ENCODE measurements around the gene ACTR2.

The ACTR2 gene

GRCh38 chr2:65294701-65295100 lies 67.1 kb downstream of the ACTR2 start:
- TF ChIP-seq MAX (IDR thresholded peaks at IDR 0.05) = no peak
- TF ChIP-seq USF1 (IDR thresholded peaks at IDR 0.05) = no peak
- TF ChIP-seq ZBTB7A (IDR thresholded peaks at IDR 0.05; ENCODE audit: low read depth) = no peak
- no peak for TF ChIP-seq TAF1 (IDR thresholded peaks at IDR 0.05; ENCODE audit: low read depth)
- TF ChIP-seq YY1 (IDR thresholded peaks at IDR 0.05; ENCODE audit: low read depth) = no peak
- TF ChIP-seq RAD21 (IDR thresholded peaks at IDR 0.05; ENCODE audit: low read depth) = no peak
- TF ChIP-seq EGR1 (IDR thresholded peaks at IDR 0.05) = no peak
- no peak for TF ChIP-seq NFIC (IDR thresholded peaks at IDR 0.05)
- TF ChIP-seq CEBPB (IDR thresholded peaks at IDR 0.05) = no peak
- TF ChIP-seq TEAD4 (IDR thresholded peaks at IDR 0.05) = no peak
- no peak for TF ChIP-seq FOXM1 (IDR thresholded peaks at IDR 0.05; ENCODE audit: borderline replicate concordance, low read depth)
- no peak for TF ChIP-seq TCF12 (IDR thresholded peaks at IDR 0.05; ENCODE audit: low read depth)
- no peak for TF ChIP-seq CREB1 (IDR thresholded peaks at IDR 0.05; ENCODE audit: low read depth)
- TF ChIP-seq EP300 (IDR thresholded peaks at IDR 0.05; ENCODE audit: borderline replicate concordance) = no peak

- TF ChIP-seq YY1 (IDR thresholded peaks at IDR 0.05; ENCODE audit: low read depth) = no peak
- TF ChIP-seq RAD21 (IDR thresholded peaks at IDR 0.05; ENCODE audit: low read depth) = no peak
- TF ChIP-seq MAX (IDR thresholded peaks at IDR 0.05) = no peak
These were observed 69.3 kb downstream of the ACTR2 start for GRCh38 chr2:65296971-65297370.

- TF ChIP-seq EGR1 (IDR thresholded peaks at IDR 0.05) (no peak), NFIC (IDR thresholded peaks at IDR 0.05) (no peak), ZBTB7A (IDR thresholded peaks at IDR 0.05; ENCODE audit: low read depth) (no peak), RAD21 (IDR thresholded peaks at IDR 0.05; ENCODE audit: low read depth) (no peak), REST (IDR thresholded peaks at IDR 0.05; ENCODE audit: low read depth) (no peak), USF1 (IDR thresholded peaks at IDR 0.05) (no peak), YY1 (IDR thresholded peaks at IDR 0.05; ENCODE audit: low read depth) (no peak)
These were observed 69.9 kb downstream of the ACTR2 start for GRCh38 chr2:65297544-65297943.

DNA sequence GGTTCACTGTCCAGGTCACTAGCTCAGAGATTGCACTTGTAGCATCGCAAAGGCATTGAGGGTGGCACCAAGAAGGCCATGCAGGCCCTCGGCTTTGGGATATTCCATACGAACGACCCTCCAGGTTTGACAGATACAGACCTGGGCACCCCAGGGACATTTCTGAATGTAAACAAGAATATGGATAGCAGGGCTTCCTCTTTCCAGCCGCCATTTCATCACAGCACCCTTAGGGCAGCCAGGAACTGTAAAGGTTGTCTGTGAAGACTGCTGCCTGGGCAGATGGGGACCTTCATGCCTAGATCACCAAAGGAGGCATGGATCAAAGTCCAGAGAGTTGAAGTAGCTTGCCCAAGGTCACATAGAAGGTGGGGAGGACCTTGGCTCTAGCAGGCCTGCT lies 70.5 kb downstream of the ACTR2 start:
- TF ChIP-seq EP300 (IDR thresholded peaks at IDR 0.05; ENCODE audit: borderline replicate concordance) = no peak
- no peak for TF ChIP-seq MAX (IDR thresholded peaks at IDR 0.05)
- no peak for TF ChIP-seq USF1 (IDR thresholded peaks at IDR 0.05)
- TF ChIP-seq YY1 (IDR thresholded peaks at IDR 0.05; ENCODE audit: low read depth) = no peak
- TF ChIP-seq ZBTB7A (IDR thresholded peaks at IDR 0.05; ENCODE audit: low read depth) = no peak
- no peak for TF ChIP-seq FOXM1 (IDR thresholded peaks at IDR 0.05; ENCODE audit: borderline replicate concordance, low read depth)
- no peak for TF ChIP-seq CEBPB (IDR thresholded peaks at IDR 0.05)
- TF ChIP-seq EGR1 (IDR thresholded peaks at IDR 0.05) = no peak
- TF ChIP-seq REST (IDR thresholded peaks at IDR 0.05; ENCODE audit: low read depth) = no peak
- no peak for TF ChIP-seq TCF12 (IDR thresholded peaks at IDR 0.05; ENCODE audit: low read depth)
- TF ChIP-seq NFIC (IDR thresholded peaks at IDR 0.05) = no peak
- TF ChIP-seq TEAD4 (IDR thresholded peaks at IDR 0.05) = no peak

DNA sequence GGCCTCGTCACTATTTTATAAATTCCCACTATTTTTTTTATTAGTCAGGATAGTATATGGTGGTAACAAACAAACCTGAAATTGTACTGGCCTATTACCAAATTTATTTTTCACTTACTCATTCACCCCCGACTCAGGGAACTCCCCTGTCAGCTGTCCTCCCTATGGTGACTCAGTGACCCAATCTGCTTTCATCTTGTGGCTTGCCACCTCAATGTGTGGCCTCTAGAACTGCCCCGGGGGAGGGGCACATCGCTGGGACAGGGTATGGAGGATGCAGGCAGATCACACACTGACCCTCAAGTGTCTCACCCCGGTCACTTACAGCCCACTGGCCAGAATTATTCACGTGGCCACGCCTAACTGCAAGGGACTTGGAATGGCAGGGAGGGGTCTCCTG lies 71.6 kb downstream of the ACTR2 start:
- TF ChIP-seq FOXM1 (IDR thresholded peaks at IDR 0.05; ENCODE audit: borderline replicate concordance, low read depth) = no peak

GRCh38 chr2:65300134-65300760 lies 72.6 kb downstream of the ACTR2 start:
- TF ChIP-seq CEBPB (IDR thresholded peaks at IDR 0.05) (no peak), MAX (IDR thresholded peaks at IDR 0.05) (no peak), EGR1 (IDR thresholded peaks at IDR 0.05) (no peak), ZBTB7A (IDR thresholded peaks at IDR 0.05; ENCODE audit: low read depth) (no peak), NFIC (IDR thresholded peaks at IDR 0.05) (no peak), USF1 (IDR thresholded peaks at IDR 0.05) (no peak), RAD21 (IDR thresholded peaks at IDR 0.05; ENCODE audit: low read depth) (no peak), FOXM1 (IDR thresholded peaks at IDR 0.05; ENCODE audit: borderline replicate concordance, low read depth) (no peak), TAF1 (IDR thresholded peaks at IDR 0.05; ENCODE audit: low read depth) (no peak), YY1 (IDR thresholded peaks at IDR 0.05; ENCODE audit: low read depth) (no peak), REST (IDR thresholded peaks at IDR 0.05; ENCODE audit: low read depth) (no peak), TEAD4 (IDR thresholded peaks at IDR 0.05) (no peak), TCF12 (IDR thresholded peaks at IDR 0.05; ENCODE audit: low read depth) (no peak), EP300 (IDR thresholded peaks at IDR 0.05; ENCODE audit: borderline replicate concordance) (no peak), CREB1 (IDR thresholded peaks at IDR 0.05; ENCODE audit: low read depth) (no peak)
